GM10248 (cell line): ENCODE data around the gene MYBPC2.

Source experiments
- CTCF ChIA-PET: fragments of 300-600 bp; sonication (Branson Sonifier 250); formaldehyde crosslinking; extraction: SDS; loops from one replicate; lab custom pipeline; 2021; ENCODE audit warnings: antibody characterized with exemption; lab: Yijun Ruan, JAX
- POLR2A ChIA-PET: fragments of 350-650 bp; sonication (Branson Sonifier 250); formaldehyde crosslinking; extraction: SDS; loops from one replicate; lab custom pipeline; 2020; ENCODE audit warnings: antibody characterized with exemption; lab: Yijun Ruan, JAX
- DNase-seq: peaks from one replicate; pipeline ENCODE4 v3.0.0; 2012; ENCODE audit errors: extremely low spot score
- CTCF ChIP-seq: IDR thresholded peaks from 2 replicates; pipeline ENCODE4 v1.5.1; 2012; ENCODE audit warnings: mild to moderate bottlenecking, low read depth; ENCODE audit errors: extremely low read depth, missing control alignments, control extremely low read depth

The MYBPC2 gene

GRCh38 chr19:50399368-50399745, 33.3 kb upstream of the MYBPC2 start:
- TF ChIP-seq CTCF, result no peak
- POLR2A ChIA-PET, result no interaction called here
- CTCF ChIA-PET, result interaction anchor here (1.6 kb wide), 1 partner anchor 16 kb away, joined by 6 read pairs; no protein-coding TSS in a partner anchor
- DNase-seq, result no peak

- ChIA-PET POLR2A (no interaction called here), CTCF (interaction anchor here (1.0 kb wide), 1 partner anchor 14 kb away, joined by 4 read pairs; no protein-coding TSS in a partner anchor)
- DNase-seq, result no peak
- TF ChIP-seq CTCF, result no peak
Observed at GRCh38 chr19:50401605-50402450, 30.9 kb upstream of the MYBPC2 start.

GRCh38 chr19:50402544-50403301, 30.0 kb upstream of the MYBPC2 start:
- TF ChIP-seq CTCF, result no peak
- ChIA-PET CTCF (interaction anchor here (1.0 kb wide), 1 partner anchor 13 kb away, joined by 4 read pairs; no protein-coding TSS in a partner anchor), POLR2A (no interaction called here)
- no peak for DNase-seq

GRCh38 chr19:50406156-50406820, 26.4 kb upstream of the MYBPC2 start:
- ChIA-PET CTCF (interaction anchor here (1.8 kb wide), 1 partner anchor 9 kb away, joined by 5 read pairs; no protein-coding TSS in a partner anchor), POLR2A (no interaction called here)
- no peak for DNase-seq
- no peak for TF ChIP-seq CTCF

- ChIA-PET POLR2A (no interaction called here), CTCF (no interaction called here)
- TF ChIP-seq CTCF, result no peak
- DNase-seq, result no peak
Observed at GRCh38 chr19:50406829-50407228, 25.9 kb upstream of the MYBPC2 start.

- POLR2A ChIA-PET, result no interaction called here
Observed at GRCh38 chr19:50409347-50409746, 23.3 kb upstream of the MYBPC2 start.

More at GRCh38 chr19:50409347-50409746, 23.3 kb upstream of the MYBPC2 start:
- DNase-seq, result no peak
- CTCF ChIA-PET, result interaction anchor here (1.0 kb wide), 2 partner anchors 51 to 52 kb away, joined by 3 read pairs; no protein-coding TSS in a partner anchor
- TF ChIP-seq CTCF, result no peak
